Keratinocyte (primary cell): ENCODE data around the gene DNMBP. TPM values are rescaled to one million over a fixed set of nuclear protein-coding genes. Genes with fewer than 3 reads are reported as not detected.

Experiments
- DNase-seq: peaks from one replicate; pipeline ENCODE4 v3.0.0-alpha.2; 2011; ENCODE audit warnings: low read depth, missing footprints, low spot score
- FAIRE-seq: peaks from 2 replicates; lab custom pipeline; 2011; peaks lifted over from hg19 to GRCh38; lab: Jason Lieb, UNC
- H2AFZ ChIP-seq: 2 replicates; pipeline ENCODE4 v1.6.0; 2012; ENCODE audit warnings: low read length, control low read depth, inconsistent platforms; ENCODE audit not compliant: control insufficient read depth
- H3K27ac ChIP-seq: 2 replicates; pipeline ENCODE4 v1.5.1; 2011; ENCODE audit warnings: low read length; ENCODE audit not compliant: control insufficient read depth, insufficient read depth
- H3K27me3 ChIP-seq: 3 replicates; pipeline ENCODE4 v1.6.0; 2011; ENCODE audit warnings: low read length; ENCODE audit not compliant: control insufficient read depth, insufficient read depth; ENCODE audit errors: extremely low read depth
- H3K36me3 ChIP-seq, 2 experiments: 2 replicates in 1 of 2; 3 replicates in 1 of 2; pipeline ENCODE4 v1.5.1; 2011; ENCODE audit warnings: low read length in 2 of 2, mild to moderate bottlenecking in 1 of 2; ENCODE audit not compliant: control insufficient read depth in 2 of 2, insufficient read depth in 2 of 2; ENCODE audit errors: extremely low read depth in 1 of 2
- H3K4me1 ChIP-seq: 3 replicates; pipeline ENCODE4 v1.5.1; 2011; ENCODE audit warnings: low read length; ENCODE audit not compliant: control insufficient read depth, insufficient read depth; ENCODE audit errors: extremely low read depth
- H3K4me2 ChIP-seq: 3 replicates; pipeline ENCODE4 v1.6.0; 2011; ENCODE audit warnings: low read depth, low read length; ENCODE audit not compliant: control insufficient read depth, insufficient read depth; ENCODE audit errors: extremely low read depth
- H3K4me3 ChIP-seq, 3 experiments: fragments of 200-600 bp in 1 of 3; sonication (generic) in 1 of 3; 2 replicates in 2 of 3; 3 replicates in 1 of 3; pipeline ENCODE4 v1.5.1; 2011 to 2016; ENCODE audit warnings: low read length in 3 of 3, mild to moderate bottlenecking in 3 of 3, control low read depth in 2 of 3, inconsistent platforms in 1 of 3, low read depth in 1 of 3, mixed read lengths in 1 of 3, mixed run types in 1 of 3, moderate library complexity in 1 of 3; ENCODE audit not compliant: control insufficient read depth in 2 of 3, insufficient read depth in 2 of 3; ENCODE audit errors: extremely low read depth in 1 of 3
- H3K79me2 ChIP-seq: 2 replicates; pipeline ENCODE4 v1.6.0; 2012; ENCODE audit warnings: low read length; ENCODE audit not compliant: control insufficient read depth, insufficient read depth
- H3K9ac ChIP-seq: 3 replicates; pipeline ENCODE4 v1.6.0; 2011; ENCODE audit warnings: low read length; ENCODE audit not compliant: control insufficient read depth, insufficient read depth; ENCODE audit errors: extremely low read depth
- H3K9me1 ChIP-seq: 3 replicates; pipeline ENCODE4 v1.6.0; 2011; ENCODE audit warnings: low read length; ENCODE audit not compliant: control insufficient read depth, insufficient read depth; ENCODE audit errors: extremely low read depth
- H3K9me3 ChIP-seq: 2 replicates; pipeline ENCODE4 v1.5.1; 2012; ENCODE audit warnings: low read depth, low read length; ENCODE audit not compliant: control insufficient read depth
- H4K20me1 ChIP-seq: 3 replicates; pipeline ENCODE4 v1.6.0; 2011; ENCODE audit warnings: low read length; ENCODE audit not compliant: control insufficient read depth, insufficient read depth; ENCODE audit errors: extremely low read depth
- EZH2 ChIP-seq: IDR thresholded peaks from one replicate; pipeline ENCODE4 v1.6.1; 2012; ENCODE audit warnings: inconsistent platforms, mild to moderate bottlenecking, low read length, moderate library complexity
- dilution Hi-C: fragments of 300-500 bp; cut with MboI; formaldehyde crosslinking; loops from one replicate; pipeline ENCODE4 v1.7.0; 2020; ENCODE audit warnings: low sequenced_read_pairs; ENCODE audit not compliant: extremely low pct_ligation_motif_present
- polyA plus RNA-seq, 5 experiments: library from polyadenylated mRNA; depleted of rRNA in 3 of 5; stranded (reverse) in 3 of 5; stranded (forward) in 1 of 5; unstranded in 1 of 5; fragments of >200 nt; gene quantifications; 1 replicate in 1 of 5; 2 replicates in 3 of 5; 3 replicates in 1 of 5; pipeline versions ENCODE4 v1.2.1 to v1.2.3, GENCODE V29; 2011 to 2012; ENCODE audit warnings: missing spikeins in 2 of 5, low read depth in 1 of 5, low replicate concordance in 1 of 5
- TF ChIP-seq, protein P1 (sequence below), 3 experiments: IDR thresholded peaks in 1 of 3; conservative IDR thresholded peaks in 1 of 3; optimal IDR thresholded peaks in 1 of 3; 2 replicates in 2 of 3; 3 replicates in 1 of 3; pipeline versions ENCODE3 to v1.5.1; 2011; ENCODE audit warnings: low read length in 3 of 3, mild to moderate bottlenecking in 3 of 3, moderate library complexity in 2 of 3, control low read depth in 1 of 3, inconsistent platforms in 1 of 3; ENCODE audit not compliant: insufficient read depth in 2 of 3; ENCODE audit errors: extremely low read depth in 1 of 3

The DNMBP gene
- polyA plus RNA-seq, 1 donor (not counting 4 experiments of a cell fraction or from before 2014, with no cell fraction given), result 15.8 TPM

DNA sequence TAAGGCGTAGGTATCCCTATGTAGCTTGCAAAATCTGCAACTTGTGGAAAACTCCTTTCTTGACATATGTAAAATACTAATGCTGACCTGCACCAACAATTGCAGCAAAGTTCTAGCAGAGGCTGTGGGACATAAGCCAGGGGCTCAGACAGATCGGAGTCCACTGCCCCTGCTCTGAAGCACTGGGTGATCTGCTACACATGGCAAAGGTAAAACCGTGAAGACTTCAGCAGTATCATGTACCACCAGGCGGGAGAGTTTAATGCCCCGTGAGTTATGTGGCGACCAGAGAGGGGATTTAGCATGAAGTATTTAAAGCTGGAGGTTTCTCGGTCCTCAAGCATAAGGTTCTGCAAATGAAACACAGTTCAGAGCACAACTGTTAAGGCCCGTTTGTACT is 150.9 kb downstream of the DNMBP start:
- H3K9ac ChIP-seq, result no peak overlapping the region
- TF ChIP-seq EZH2, result no peak
- TF ChIP-seq, protein P1, sequence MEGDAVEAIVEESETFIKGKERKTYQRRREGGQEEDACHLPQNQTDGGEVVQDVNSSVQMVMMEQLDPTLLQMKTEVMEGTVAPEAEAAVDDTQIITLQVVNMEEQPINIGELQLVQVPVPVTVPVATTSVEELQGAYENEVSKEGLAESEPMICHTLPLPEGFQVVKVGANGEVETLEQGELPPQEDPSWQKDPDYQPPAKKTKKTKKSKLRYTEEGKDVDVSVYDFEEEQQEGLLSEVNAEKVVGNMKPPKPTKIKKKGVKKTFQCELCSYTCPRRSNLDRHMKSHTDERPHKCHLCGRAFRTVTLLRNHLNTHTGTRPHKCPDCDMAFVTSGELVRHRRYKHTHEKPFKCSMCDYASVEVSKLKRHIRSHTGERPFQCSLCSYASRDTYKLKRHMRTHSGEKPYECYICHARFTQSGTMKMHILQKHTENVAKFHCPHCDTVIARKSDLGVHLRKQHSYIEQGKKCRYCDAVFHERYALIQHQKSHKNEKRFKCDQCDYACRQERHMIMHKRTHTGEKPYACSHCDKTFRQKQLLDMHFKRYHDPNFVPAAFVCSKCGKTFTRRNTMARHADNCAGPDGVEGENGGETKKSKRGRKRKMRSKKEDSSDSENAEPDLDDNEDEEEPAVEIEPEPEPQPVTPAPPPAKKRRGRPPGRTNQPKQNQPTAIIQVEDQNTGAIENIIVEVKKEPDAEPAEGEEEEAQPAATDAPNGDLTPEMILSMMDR (optimal IDR thresholded peaks at IDR 0.05 in 1 of 3, IDR thresholded peaks at IDR 0.05 in 1 of 3, conservative IDR thresholded peaks at IDR 0.05 in 1 of 3; ENCODE audit: extremely low read depth in 1 of 3, insufficient read depth in 2 of 3, low read length in 3 of 3), result no peak
- no peaks in the 10 kb centered on the region for H3K4me1 ChIP-seq
- H2AFZ ChIP-seq, result no peak overlapping the region
- H3K79me2 ChIP-seq, result no peaks in the 10 kb centered on the region
- H3K9me3 ChIP-seq, result no peaks in the 10 kb centered on the region
- peaks cover 4% of the 10 kb centered on the region for H3K27me3 ChIP-seq
- H3K36me3 ChIP-seq, result no peaks in the 10 kb centered on the region
- no peak overlapping the region for H3K27ac ChIP-seq
- H4K20me1 ChIP-seq, result no peaks in the 10 kb centered on the region
- H3K9me1 ChIP-seq, result no peaks in the 10 kb centered on the region
- no peak overlapping the region for H3K4me2 ChIP-seq
- dilution Hi-C loops, result no loop called here
- no peak for DNase-seq
- H3K4me3 ChIP-seq, result no peak overlapping the region
- FAIRE-seq, result no peak

DNA sequence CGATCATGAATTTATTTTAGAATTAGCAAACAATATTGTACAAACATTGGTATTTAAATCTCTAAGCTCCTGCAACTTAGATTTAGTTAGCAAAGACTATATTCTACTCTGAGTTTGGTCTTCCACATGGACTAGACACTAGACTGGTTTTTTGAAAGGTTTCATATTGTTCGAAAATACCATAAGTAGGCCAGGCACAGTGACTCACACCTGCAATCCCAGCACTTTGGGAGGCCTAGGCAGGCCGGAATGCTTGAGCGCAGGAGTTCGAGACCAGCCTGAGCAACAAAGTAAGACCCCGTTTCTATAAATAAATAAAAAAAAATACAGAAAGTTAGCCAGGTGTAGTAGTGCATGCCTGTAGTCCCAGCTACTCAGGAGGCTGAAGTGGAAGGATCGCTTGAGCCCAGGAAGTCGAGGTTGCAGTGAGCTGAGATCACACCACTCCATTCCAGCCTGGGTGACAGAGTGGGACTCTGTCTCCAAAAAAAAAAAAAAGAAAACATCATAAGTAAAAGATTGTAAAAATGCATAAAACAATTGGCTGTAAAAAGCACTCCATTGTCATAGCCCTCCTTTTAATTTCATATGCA is 154.2 kb downstream of the DNMBP start:
- no peak overlapping the region for H3K27ac ChIP-seq
- no peaks in the 10 kb centered on the region for H3K79me2 ChIP-seq
- FAIRE-seq (no peak), DNase-seq (no peak)
- no peak for TF ChIP-seq EZH2
- TF ChIP-seq, protein P1 (optimal IDR thresholded peaks at IDR 0.05 in 1 of 3, IDR thresholded peaks at IDR 0.05 in 1 of 3, conservative IDR thresholded peaks at IDR 0.05 in 1 of 3; ENCODE audit: extremely low read depth in 1 of 3, insufficient read depth in 2 of 3, low read length in 3 of 3), result no peak
- no peak overlapping the region for H3K4me3 ChIP-seq
- no peaks in the 10 kb centered on the region for H4K20me1 ChIP-seq
- no peaks in the 10 kb centered on the region for H3K9me1 ChIP-seq
- no peak overlapping the region for H2AFZ ChIP-seq
- H3K4me2 ChIP-seq, result no peak overlapping the region
- no peaks in the 10 kb centered on the region for H3K36me3 ChIP-seq
- dilution Hi-C loops, result no loop called here
- no peaks in the 10 kb centered on the region for H3K4me1 ChIP-seq
- H3K9ac ChIP-seq, result no peak overlapping the region
- H3K9me3 ChIP-seq, result no peaks in the 10 kb centered on the region
- H3K27me3 ChIP-seq, result peaks cover 4% of the 10 kb centered on the region
